Stimulated activated naive CD8-positive, alpha-beta T cell treated with anti-CD3 and anti-CD28 coated beads, Interleukin-15, Interleukin-2, amounts not matched to agents 100 U/mL and 50 U/mL, for 24 hours (primary cell): ENCODE measurements around the gene COX8C.

ENCODE experiments used
- ATAC-seq: fragments of 150-1000 bp; cut with Tn5 transposase; one replicate; pipeline ENCODE4 v1.10.0; 2021
- DNase-seq: peaks from one replicate; pipeline ENCODE4 v3.0.0; 2021

The COX8C gene, protein sequence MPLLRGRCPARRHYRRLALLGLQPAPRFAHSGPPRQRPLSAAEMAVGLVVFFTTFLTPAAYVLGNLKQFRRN

GRCh38 chr14:93346926-93347721 is at the start of gene COX8C:
TSS of gene COX8C (plus strand) at chr14:93347182. CDS start at chr14:93347269, 87 bp downstream.
- no peak for ATAC-seq
- DNase-seq: no peak

DNA sequence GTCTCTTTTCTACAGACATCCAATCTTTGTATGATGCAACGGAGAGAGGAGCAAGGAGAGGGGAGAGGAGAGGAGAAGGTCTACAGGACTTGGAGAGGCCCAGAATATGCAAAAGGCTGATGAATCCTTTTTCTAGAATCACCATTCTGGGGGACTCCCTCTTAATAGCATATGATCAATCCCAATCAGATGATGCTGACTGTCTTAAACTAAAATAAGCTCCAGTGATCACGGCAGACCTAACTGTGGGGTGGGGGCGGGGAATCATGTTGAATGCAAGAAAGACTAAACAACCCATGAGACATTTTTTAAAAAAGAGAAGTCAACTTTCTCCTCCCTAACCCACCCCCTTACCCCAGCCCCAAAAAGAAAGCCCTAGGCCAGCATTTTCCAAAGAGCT is 47.6 kb upstream of the COX8C start:
- ATAC-seq: no peak
- no peak for DNase-seq

DNA sequence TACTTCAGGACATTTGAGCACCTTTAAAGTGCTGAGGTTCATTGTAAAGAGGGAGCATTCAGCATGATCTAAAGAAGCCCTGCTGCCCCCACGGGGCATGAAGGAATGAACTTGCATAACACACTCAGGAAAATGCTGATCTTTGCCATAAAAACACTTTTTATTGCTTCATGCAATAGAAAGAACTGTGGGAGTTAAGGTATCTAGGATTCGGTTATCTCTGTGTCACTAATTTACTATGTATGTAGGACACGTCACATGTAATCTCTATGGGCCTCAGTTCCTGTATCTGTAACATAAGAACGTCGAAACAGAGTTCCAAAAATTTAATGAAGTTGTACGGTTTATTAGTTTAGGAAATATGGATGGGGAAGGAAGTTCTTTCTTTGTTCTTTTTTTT is 47.1 kb upstream of the COX8C start:
- no peak for ATAC-seq
- no peak for DNase-seq

DNA sequence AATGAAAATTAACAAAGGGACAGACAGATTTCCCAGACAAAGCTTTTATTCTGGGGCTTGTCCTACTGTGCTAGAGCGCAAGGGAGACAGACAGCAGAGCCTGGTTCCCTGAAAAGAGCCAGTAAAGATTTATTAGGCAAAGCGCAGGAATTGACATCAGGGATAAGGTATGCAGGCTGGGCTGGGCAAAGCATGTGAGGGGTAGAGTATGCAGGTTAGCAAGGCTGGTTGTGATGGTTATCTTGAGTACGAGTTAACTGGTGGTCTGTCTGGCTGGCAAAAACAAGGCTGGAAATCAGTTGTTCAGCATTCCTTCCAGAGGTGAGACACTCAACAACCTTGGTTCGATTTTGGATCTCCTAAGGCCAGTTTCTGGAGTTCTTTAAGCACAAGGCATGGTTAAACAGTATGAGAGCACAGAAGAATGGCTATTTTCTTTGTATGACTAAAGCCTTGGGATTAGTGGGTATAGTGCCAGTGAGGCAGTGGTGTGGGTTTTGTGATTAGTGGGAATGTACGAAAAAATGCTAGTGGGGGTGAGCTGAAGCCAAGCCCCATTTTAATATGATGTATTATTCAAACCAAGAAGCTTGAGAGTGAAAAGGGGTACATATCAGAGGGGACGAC is 45.0 kb upstream of the COX8C start:
- DNase-seq (no peak), ATAC-seq (no peak)

DNA sequence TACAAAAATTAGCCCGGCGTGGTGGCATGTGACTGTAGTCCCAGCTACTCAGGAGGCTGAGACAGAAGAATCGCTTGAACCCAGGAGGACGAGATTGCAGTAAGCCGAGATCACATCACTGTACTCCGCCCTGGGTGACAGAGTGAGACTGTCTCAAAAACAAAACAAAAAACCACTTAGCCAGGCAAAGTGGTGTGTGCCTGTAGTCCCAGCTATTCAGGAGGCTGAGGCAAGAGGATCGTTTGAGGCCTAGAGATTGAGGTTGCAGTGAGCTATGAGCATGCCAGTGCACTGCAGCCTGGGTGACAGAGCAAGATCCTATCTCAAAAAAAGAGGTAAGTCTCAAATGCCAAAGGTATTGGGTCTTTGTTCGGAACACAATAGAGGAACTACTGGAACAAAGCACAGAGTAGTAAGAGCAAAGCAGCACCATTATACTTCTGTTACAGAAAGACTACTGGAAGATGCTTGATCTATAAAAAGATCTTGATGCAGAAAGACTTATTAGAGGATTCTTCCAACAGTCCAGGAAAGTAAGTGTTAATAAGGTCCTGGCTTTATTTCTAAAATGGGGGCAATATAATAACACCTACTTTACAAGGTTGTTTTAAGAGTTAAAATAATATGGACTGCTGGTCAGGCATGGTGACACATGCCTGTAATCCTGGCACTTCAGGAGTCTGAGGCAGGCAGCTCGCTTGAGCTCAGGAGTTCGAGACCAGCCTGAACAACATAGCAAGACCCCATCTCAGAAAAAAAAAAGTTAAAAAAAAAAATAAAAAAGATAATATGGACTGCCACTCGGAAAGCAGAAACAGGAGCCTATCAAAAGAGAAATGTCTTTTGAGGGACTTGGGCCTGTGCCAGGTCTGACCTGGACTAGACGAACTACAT is 44.0 kb upstream of the COX8C start:
- no peak for ATAC-seq
- DNase-seq: no peak

DNA sequence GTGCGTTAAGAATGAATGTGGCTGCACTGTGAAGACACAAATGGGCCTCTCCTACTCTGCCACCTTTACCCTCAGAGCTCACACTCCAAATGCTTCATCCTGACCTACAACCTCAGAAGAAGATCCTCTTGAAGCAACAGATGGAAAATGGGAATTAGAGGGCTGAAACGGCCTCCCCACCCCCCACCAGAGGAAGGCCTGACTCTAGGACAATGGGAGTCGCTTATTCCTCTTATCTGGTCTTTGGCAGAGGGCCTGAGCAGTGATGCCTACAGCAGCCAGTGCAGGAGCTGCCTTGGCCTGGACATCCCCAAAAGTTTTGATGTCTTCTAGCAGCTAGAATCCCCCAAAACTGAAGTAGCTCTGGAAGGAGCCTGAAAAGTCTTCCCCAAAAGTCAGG is 43.3 kb upstream of the COX8C start:
- DNase-seq: no peak
- no peak for ATAC-seq

- ATAC-seq: no peak
These were observed 42.2 kb upstream of the COX8C start for GRCh38 chr14:93304771-93305170.

GRCh38 chr14:93305725-93306418 is 41.1 kb upstream of the COX8C start:
- ATAC-seq (no peak), DNase-seq (no peak)

More at GRCh38 chr14:93304771-93305170, 42.2 kb upstream of the COX8C start:
- DNase-seq: no peak

GRCh38 chr14:93306812-93307211 is 40.2 kb upstream of the COX8C start:
- ATAC-seq (no peak), DNase-seq (no peak)

DNA sequence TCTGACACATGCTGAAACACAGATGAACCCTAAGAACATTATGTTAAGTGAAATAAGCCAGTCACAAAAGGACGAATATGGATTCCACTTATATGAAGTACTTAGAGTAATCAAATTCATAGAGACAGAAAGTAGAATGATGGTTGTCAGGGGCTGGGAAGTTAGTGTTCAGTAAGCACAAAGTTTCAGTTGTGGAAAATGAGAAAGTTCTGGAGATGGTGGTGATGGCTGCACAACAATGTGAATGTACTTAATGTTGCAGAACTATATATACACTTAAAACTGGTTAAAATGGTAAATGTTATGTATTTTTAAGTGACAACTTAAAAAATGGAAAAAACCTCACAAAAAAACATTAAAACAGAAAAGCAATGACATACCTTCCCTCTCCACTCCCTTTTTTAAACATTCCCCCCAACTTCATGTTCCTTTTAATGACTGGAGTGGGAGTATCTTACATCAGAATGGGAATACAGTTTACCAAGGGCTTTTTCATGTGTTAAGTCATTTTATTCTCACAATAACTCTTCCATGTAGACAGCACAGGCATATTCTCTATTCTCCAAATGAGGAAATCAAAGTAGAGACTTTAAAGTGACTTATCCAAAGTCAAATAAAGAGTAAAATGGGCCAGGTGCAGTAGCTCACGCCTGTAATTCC is 38.2 kb upstream of the COX8C start:
- no peak for DNase-seq
- ATAC-seq: no peak

- ATAC-seq (no peak), DNase-seq (no peak)
These were observed 37.5 kb upstream of the COX8C start for GRCh38 chr14:93309427-93309966.

GRCh38 chr14:93311082-93311481 is 35.9 kb upstream of the COX8C start:
- ATAC-seq: no peak

DNA sequence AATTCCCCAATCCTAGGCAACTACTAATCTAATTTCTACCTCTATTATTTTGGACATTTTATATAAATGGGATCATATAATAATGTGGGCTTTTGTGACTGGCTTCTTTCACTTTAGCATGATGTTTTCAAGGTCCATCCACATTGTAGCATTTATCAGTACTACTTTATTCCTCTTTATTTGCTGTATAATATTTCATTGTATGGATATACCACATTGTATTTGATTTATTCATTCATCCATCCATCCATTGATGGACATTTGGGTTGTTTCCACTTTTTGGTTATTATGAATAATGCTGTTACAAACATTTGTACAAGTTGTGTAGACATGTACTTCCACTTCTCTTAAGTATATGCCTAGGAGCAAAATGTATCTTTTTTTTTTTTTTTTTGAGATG is 31.4 kb upstream of the COX8C start:
- no peak for ATAC-seq

More at GRCh38 chr14:93311082-93311481, 35.9 kb upstream of the COX8C start:
- DNase-seq: no peak

GRCh38 chr14:93316716-93317115 is 30.3 kb upstream of the COX8C start:
- DNase-seq (no peak), ATAC-seq (no peak)

More for the DNA sequence above, 31.4 kb upstream of the COX8C start:
- DNase-seq: no peak

DNA sequence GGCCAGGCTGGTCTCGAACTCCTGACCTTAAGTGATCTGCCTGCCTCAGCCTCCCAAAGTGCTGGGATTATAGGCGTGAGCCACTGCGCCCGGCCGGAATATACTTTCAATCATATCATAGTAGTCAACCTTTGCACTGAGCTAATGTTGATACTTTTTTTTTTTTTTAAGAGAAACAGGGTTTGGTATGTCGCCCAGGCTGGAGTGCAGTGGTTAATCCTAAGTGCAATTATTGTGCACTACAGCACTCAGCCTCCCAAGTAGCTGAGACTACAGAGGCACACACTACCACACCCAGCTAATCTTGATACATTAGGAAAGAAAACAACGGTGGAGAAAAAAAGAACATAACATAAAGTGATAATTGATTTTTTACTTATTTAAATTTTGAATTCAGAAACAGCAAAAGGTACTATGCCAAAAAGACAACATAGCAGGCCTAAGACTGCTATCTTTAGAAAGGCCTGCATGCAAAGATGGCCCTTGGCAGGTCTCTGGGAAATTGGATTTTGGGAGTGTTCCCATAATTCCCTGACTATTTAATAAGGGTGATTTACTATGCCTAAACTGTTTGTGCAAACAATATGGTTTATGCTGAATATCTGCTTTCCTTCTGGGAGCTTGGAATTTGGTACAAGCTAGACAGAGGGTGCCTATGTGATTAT is 29.6 kb upstream of the COX8C start:
- DNase-seq (no peak), ATAC-seq (no peak)

DNA sequence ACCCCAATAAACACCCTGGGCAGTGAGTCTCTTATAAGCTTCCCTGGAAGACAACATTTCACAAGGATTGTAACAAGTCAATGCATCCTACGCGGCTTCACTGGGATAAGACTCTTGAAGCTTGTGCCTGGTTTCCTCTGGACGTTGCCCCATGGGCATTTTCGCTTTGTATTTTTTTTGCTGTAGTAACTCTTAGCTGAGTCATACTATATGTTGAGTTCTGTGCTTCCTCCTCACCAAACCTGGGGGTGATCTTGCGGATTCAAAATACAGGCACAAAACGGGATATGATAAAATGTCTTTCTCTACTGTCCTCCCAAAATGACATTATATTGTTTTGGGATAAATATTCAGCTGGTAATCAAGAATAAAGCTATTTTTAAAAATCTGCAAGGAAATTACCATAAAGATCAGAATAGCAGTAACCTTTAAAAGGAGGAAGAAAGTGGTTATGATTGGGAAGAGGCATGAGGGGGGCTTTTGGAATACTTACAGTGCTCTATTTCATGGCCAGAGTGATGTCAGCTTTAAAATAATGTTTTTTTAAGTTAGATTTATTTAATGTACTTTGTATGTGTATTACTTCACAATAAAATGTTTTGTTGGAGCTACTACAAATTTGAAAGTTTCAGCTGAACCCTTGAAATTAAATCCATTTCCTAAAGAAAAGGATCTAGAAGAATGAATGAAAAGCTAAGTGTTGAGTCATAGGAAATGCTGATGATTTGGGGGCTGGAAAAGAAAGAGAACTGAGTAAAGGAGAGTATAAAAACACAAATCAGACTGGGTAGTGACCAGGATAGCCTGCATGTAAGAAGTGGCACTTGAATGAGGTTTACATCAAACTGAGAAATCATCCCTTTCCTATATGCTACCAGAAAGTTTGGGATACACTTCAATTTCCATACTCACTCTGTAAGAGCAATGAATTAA is 28.8 kb upstream of the COX8C start:
- ATAC-seq (no peak), DNase-seq (no peak)

- no peak for DNase-seq
- no peak for ATAC-seq
These were observed 28.1 kb upstream of the COX8C start for GRCh38 chr14:93318927-93319326.

DNA sequence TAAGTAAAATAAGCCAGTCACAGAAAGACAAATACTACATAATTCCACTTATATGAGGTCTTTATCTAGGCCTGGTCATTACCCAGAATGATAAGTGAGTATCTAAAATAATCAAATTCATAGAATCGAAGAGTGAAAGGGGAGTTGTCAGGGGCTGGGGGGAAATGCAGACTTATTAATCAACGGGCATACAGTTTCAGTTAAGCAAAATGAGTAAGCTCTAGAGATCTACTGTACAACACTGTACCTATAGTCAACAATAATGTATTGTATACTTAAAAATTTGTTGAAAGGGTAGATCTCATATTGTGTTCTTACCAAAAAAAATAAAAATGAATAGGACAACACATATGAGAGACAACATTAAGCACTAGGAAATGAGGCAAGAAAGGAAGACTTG is 27.5 kb upstream of the COX8C start:
- DNase-seq (no peak), ATAC-seq (no peak)

GRCh38 chr14:93319958-93320357 is 27.0 kb upstream of the COX8C start:
- no peak for DNase-seq
- no peak for ATAC-seq
